Measurements from ENCODE around the gene SLC15A1. TPM values are rescaled to one million over a fixed set of nuclear protein-coding genes. Genes with fewer than 3 reads are reported as not detected.

SLC15A1 gene
- total RNA-seq, 2 experiments from 2014 or later: not detected

Small RNA genes lying within 50 kb of the gene (small RNA-seq; reads per million reads assigned to genes)
- gene RN7SL60P: not detected

Other genes with a start within 250 kb of the SLC15A1 start
- gene STK24, start 175.6 kb downstream of the SLC15A1 start, total RNA-seq (2014; rRNA removed; shearing (Covaris generic)): 51.1 and 60.4 TPM in 2 replicates
- gene STK24, start 175.6 kb downstream of the SLC15A1 start, total RNA-seq (2022): 88.7 and 92.4 TPM in 2 replicates
- 19.3 and 24.0 TPM in 2 replicates for gene DOCK9, start 225.4 kb upstream of the SLC15A1 start, total RNA-seq (2014; rRNA removed; shearing (Covaris generic))
- 28.0 and 35.9 TPM in 2 replicates for gene DOCK9, start 225.4 kb upstream of the SLC15A1 start, total RNA-seq (2022)

Data from OCI-LY7 (cell line).